Stomach (tissue), 4 donors: ENCODE results near the gene GRAMD1B.
A peak's percentile ranks its signal among the peaks of the same experiment; 100 is the strongest.

Source experiments
- CTCF ChIP-seq, 7 experiments: fragments of 450-650 bp in 4 of 7; fragments of 200-600 bp in 3 of 7; sonication (generic) in 3 of 7; IDR thresholded peaks; one replicate each; pipeline ENCODE4 v1.5.1; 2016 to 2019; ENCODE audit warnings: antibody characterized with exemption in 7 of 7, control low read depth in 2 of 7, mild to moderate bottlenecking in 1 of 7
- EP300 ChIP-seq: sonication (generic); formaldehyde crosslinking; IDR thresholded peaks from one replicate; pipeline ENCODE4 v1.6.1; 2017; ENCODE audit warnings: antibody characterized with exemption
- POLR2AphosphoS5 ChIP-seq, 3 donors: sonication (generic); formaldehyde crosslinking; IDR thresholded peaks; one replicate each; pipeline ENCODE4 v1.6.1; 2016; ENCODE audit warnings: antibody characterized with exemption in 3 of 3

DNA sequence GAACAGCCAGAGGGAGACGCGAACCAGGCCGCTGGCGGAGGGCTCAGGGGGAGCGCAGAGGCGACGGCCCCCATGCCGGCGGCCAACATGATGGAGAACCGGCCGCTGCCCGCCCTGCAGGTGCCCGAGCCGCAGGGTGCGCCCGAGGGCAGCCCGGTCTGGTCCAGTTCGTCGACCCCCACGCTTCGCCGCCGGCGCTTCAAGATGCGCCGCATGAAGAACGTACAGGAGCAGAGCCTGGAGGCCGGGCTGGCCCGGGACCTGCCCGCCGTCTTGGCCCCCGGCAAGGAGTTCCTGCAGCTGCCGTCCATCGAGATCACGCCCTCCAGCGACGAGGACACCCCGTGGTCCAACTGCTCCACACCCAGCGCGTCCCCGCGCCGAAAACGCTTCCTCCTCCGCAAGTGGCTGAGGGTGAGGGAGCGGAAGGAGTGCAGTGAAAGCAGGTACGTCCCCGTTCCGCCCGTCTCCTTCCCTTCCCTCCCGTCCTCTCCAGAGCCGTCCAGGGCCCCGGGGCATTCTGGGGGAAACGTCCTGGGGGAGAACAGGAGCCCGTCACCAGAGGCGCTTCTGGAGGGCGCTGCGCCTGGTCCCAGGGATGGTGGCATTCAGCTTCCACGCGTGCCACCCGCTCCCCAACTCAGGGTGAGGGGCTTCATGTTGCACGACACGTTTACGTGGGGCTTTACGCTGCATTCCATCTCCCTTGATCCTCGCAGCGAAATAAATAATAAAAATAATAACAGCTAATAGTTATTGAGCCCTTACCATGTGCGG lies 840 bp downstream of the GRAMD1B start:
- TF ChIP-seq CTCF (IDR thresholded peaks at IDR 0.05) (no peak), EP300 (no peak), POLR2AphosphoS5 (IDR thresholded peaks at IDR 0.05) (peak in 1 of 3 donors; percentile 19)
